H54 (cell line): Measurements from ENCODE around the gene C8B.

ENCODE experiments used
- DNase-seq: peaks from one replicate; pipeline ENCODE4 v3.0.0; 2011; ENCODE audit warnings: low spot score, mixed read lengths; ENCODE audit not compliant: insufficient read length
- FAIRE-seq: peaks from 3 replicates; lab custom pipeline; 2011; peaks lifted over from hg19 to GRCh38; lab: Jason Lieb, UNC
- POLR2A ChIP-seq: IDR thresholded peaks from 2 replicates; pipeline ENCODE4 v1.6.1; 2011; ENCODE audit warnings: low read depth, mild to moderate bottlenecking, low read length

Gene C8B

GRCh38 chr1:56911098-56911938 lies 54.5 kb downstream of the C8B start:
- DNase-seq (no peak), FAIRE-seq (no peak)

GRCh38 chr1:56910441-56910985 lies 55.3 kb downstream of the C8B start:
- no peak for TF ChIP-seq POLR2A
- no peak for FAIRE-seq

More at GRCh38 chr1:56911098-56911938, 54.5 kb downstream of the C8B start:
- TF ChIP-seq POLR2A, result no peak

GRCh38 chr1:56908619-56909221 lies 57.1 kb downstream of the C8B start:
- no peak for TF ChIP-seq POLR2A
- FAIRE-seq, result no peak
- no peak for DNase-seq

More at GRCh38 chr1:56910441-56910985, 55.3 kb downstream of the C8B start:
- DNase-seq, result no peak

GRCh38 chr1:56905667-56906066 lies 60.1 kb downstream of the C8B start:
- FAIRE-seq, result no peak
- TF ChIP-seq POLR2A, result no peak
- DNase-seq, result no peak

GRCh38 chr1:56904663-56905397 lies 61.0 kb downstream of the C8B start:
- TF ChIP-seq POLR2A, result no peak
- FAIRE-seq (no peak), DNase-seq (no peak)

GRCh38 chr1:56903778-56904177 lies 62.0 kb downstream of the C8B start:
- no peak for DNase-seq
- FAIRE-seq, result no peak
- no peak for TF ChIP-seq POLR2A

GRCh38 chr1:56901716-56902115 lies 64.1 kb downstream of the C8B start:
- DNase-seq (no peak), FAIRE-seq (no peak)
- no peak for TF ChIP-seq POLR2A

- FAIRE-seq, result no peak
- DNase-seq, result no peak
Measured at GRCh38 chr1:56898879-56899278, 66.9 kb downstream of the C8B start.

GRCh38 chr1:56898005-56898373 lies 67.8 kb downstream of the C8B start:
- DNase-seq (no peak), FAIRE-seq (no peak)
- no peak for TF ChIP-seq POLR2A

More at GRCh38 chr1:56898879-56899278, 66.9 kb downstream of the C8B start:
- no peak for TF ChIP-seq POLR2A

- no peak for TF ChIP-seq POLR2A
- no peak for FAIRE-seq
- DNase-seq, result no peak
Measured at GRCh38 chr1:56897150-56898004, 68.4 kb downstream of the C8B start.

- no peak for DNase-seq
- FAIRE-seq, result no peak
- TF ChIP-seq POLR2A, result no peak
Measured at GRCh38 chr1:56894014-56894413, 71.8 kb downstream of the C8B start.

- DNase-seq, result no peak
- no peak for FAIRE-seq
- no peak for TF ChIP-seq POLR2A
Measured at GRCh38 chr1:56890229-56890628, 75.6 kb downstream of the C8B start.

- FAIRE-seq (no peak), DNase-seq (no peak)
- no peak for TF ChIP-seq POLR2A
Measured at GRCh38 chr1:56881417-56881816, 84.4 kb downstream of the C8B start.
